CD4-positive, alpha-beta T cell treated with Interleukin-1 beta for 1 hour (primary cell): Measurements from ENCODE around the gene SLC25A53.
"Not testable (repeated sequence)": the region's sequence is repeated elsewhere in the genome, so short reads cannot be mapped to it uniquely, and the experiment has no call there.

Experiments
- DNase-seq, 2 donors: peaks; one replicate each; pipeline ENCODE4 v3.0.0-alpha.2; 2020 to 2022

Gene SLC25A53

DNA sequence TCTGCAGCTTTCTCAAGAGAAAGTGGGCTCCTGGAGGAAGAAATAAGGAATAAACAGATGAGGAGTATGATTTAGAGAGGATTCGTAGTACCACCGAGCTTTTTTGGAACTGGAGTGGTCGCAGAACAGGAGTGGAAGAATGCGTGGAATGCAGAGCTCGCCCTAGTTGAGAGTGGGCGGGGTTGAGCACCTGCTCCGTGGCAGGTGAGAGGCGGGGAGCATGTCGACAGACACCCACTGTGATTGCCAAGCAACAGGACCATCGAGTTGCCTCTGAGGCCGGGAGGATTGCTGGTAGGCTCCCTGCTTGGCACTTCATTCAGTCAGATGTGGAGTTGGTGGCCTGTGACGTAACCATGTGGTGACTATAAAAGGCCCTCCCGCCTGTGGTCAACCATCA lies 101.9 kb downstream of the SLC25A53 start:
- DNase-seq, result not testable (repeated sequence)
